GM23338 (cell line): ENCODE measurements around the gene MPPED1. TPM values are rescaled to one million over a fixed set of nuclear protein-coding genes. Genes with fewer than 3 reads are reported as not detected.

Experiments
- ATAC-seq: fragments of 200-7000 bp; cut with Tn5 transposase; 3 replicates; pipeline ENCODE4 v1.9.1; 2020
- DNase-seq: peaks from one replicate; pipeline ENCODE4 v3.0.0-alpha.2; 2015; ENCODE audit warnings: low spot score
- H2AFZ ChIP-seq: fragments of 200-600 bp; sonication (generic); 2 replicates; pipeline ENCODE4 v1.8.0; 2016; ENCODE audit warnings: antibody characterized with exemption, mild to moderate bottlenecking, moderate library complexity
- H3F3A ChIP-seq: fragments of 200-600 bp; sonication (generic); replicated peaks from 2 replicates; pipeline ENCODE4 v1.8.0; 2017; ENCODE audit warnings: antibody characterized with exemption, mixed run types, low read depth
- H3K27ac ChIP-seq: fragments of 200-600 bp; sonication (generic); 2 replicates; pipeline ENCODE4 v1.6.1; 2016; ENCODE audit warnings: low read depth
- H3K27me3 ChIP-seq: fragments of 200-600 bp; sonication (generic); 2 replicates; pipeline ENCODE4 v1.8.0; 2016; ENCODE audit warnings: mild to moderate bottlenecking, mixed run types, moderate library complexity; ENCODE audit not compliant: insufficient read depth
- H3K36me3 ChIP-seq: fragments of 200-600 bp; sonication (generic); 2 replicates; pipeline ENCODE4 v1.8.0; 2016; ENCODE audit warnings: mild to moderate bottlenecking; ENCODE audit not compliant: insufficient read depth
- H3K4me1 ChIP-seq: fragments of 200-600 bp; sonication (generic); 2 replicates; pipeline ENCODE4 v1.8.0; 2016; ENCODE audit warnings: mild to moderate bottlenecking, moderate library complexity; ENCODE audit not compliant: insufficient read depth
- H3K4me2 ChIP-seq: fragments of 200-600 bp; sonication (generic); 2 replicates; pipeline ENCODE4 v1.7.1; 2017; ENCODE audit warnings: mixed run types
- H3K4me3 ChIP-seq: fragments of 200-600 bp; sonication (generic); 2 replicates; pipeline ENCODE4 v1.6.1; 2016; ENCODE audit warnings: mixed run types
- H3K79me2 ChIP-seq: fragments of 200-600 bp; sonication (generic); replicated peaks from 2 replicates; pipeline ENCODE4 v1.8.0; 2017; ENCODE audit warnings: mild to moderate bottlenecking; ENCODE audit not compliant: insufficient read depth
- H3K9me2 ChIP-seq: fragments of 200-600 bp; sonication (generic); 2 replicates; pipeline ENCODE4 v1.8.0; 2017; ENCODE audit not compliant: insufficient read depth
- H4K20me1 ChIP-seq: fragments of 200-600 bp; sonication (generic); replicated peaks from 2 replicates; pipeline ENCODE4 v1.8.0; 2017; ENCODE audit warnings: mild to moderate bottlenecking; ENCODE audit not compliant: insufficient read depth
- H3K27ac Mint-ChIP-seq: 2 replicates; pipeline ENCODE4 v1.8.0; 2020; ENCODE audit warnings: inconsistent platforms, mild to moderate bottlenecking, moderate library complexity, mixed read lengths
- H3K27me3 Mint-ChIP-seq: 3 replicates; pipeline ENCODE4 v1.8.0; 2022; ENCODE audit warnings: low read depth, mild to moderate bottlenecking, moderate library complexity, mixed read lengths, inconsistent platforms; ENCODE audit not compliant: insufficient read depth, poor library complexity
- H3K36me3 Mint-ChIP-seq: 3 replicates; pipeline ENCODE4 v1.8.0; 2021; ENCODE audit warnings: low read depth, mild to moderate bottlenecking, inconsistent platforms, moderate library complexity, mixed read lengths
- H3K4me1 Mint-ChIP-seq: 3 replicates; pipeline ENCODE4 v1.8.0; 2020; ENCODE audit warnings: mild to moderate bottlenecking, inconsistent platforms, mixed read lengths
- H3K4me3 Mint-ChIP-seq: 3 replicates; pipeline ENCODE4 v1.8.0; 2021; ENCODE audit warnings: moderate library complexity, mild to moderate bottlenecking, inconsistent platforms, mixed read lengths
- H3K9me3 Mint-ChIP-seq: 3 replicates; pipeline ENCODE4 v1.8.0; 2020; ENCODE audit warnings: moderate library complexity, mild to moderate bottlenecking, inconsistent platforms, mixed read lengths
- CREB1 ChIP-seq: fragments of 250-450 bp; sonication (Bioruptor Pico); IDR thresholded peaks from 2 replicates; pipeline ENCODE4 v1.5.0; 2020; ENCODE audit warnings: low read depth, mild to moderate bottlenecking, moderate library complexity
- EZH2phosphoT487 ChIP-seq: fragments of 200-600 bp; sonication (generic); IDR thresholded peaks from one replicate; pipeline ENCODE4 v1.8.1; 2018; ENCODE audit warnings: antibody characterized with exemption; ENCODE audit not compliant: unreplicated experiment
- JUNB ChIP-seq: IDR thresholded peaks from one replicate; pipeline ENCODE4 v1.6.1; 2016; ENCODE audit warnings: antibody characterized with exemption; ENCODE audit not compliant: unreplicated experiment
- NANOG ChIP-seq: IDR thresholded peaks from 2 replicates; pipeline ENCODE4 v1.6.1; 2016; ENCODE audit warnings: antibody characterized with exemption, borderline replicate concordance
- STAT1 ChIP-seq: IDR thresholded peaks from one replicate; pipeline ENCODE4 v1.6.1; 2016; ENCODE audit warnings: antibody characterized with exemption; ENCODE audit not compliant: unreplicated experiment
- ZNF114 ChIP-seq: fragments of 250-450 bp; sonication (Bioruptor Pico); IDR thresholded peaks from 2 replicates; pipeline ENCODE4 v1.5.0; 2020; ENCODE audit warnings: mild to moderate bottlenecking, moderate library complexity
- ZNF331 ChIP-seq: fragments of 250-450 bp; sonication (Bioruptor Pico); IDR thresholded peaks from 2 replicates; pipeline ENCODE4 v1.5.0; 2020; ENCODE audit warnings: low read depth, mild to moderate bottlenecking, moderate library complexity
- polyA plus RNA-seq: library from polyadenylated mRNA; unstranded; fragments of >200 nt; fragmentation: Nextera tagmentation; extraction: Ambion mirVana; gene quantifications from 2 replicates; pipeline ENCODE4 v1.2.1, GENCODE V29; 2016
- total RNA-seq: library from RNA; depleted of rRNA; stranded (reverse); fragments of >200 nt; shearing (Covaris generic); gene quantifications from 2 replicates; pipeline ENCODE4 v1.2.3, GENCODE V29; 2014
- TF ChIP-seq, protein P1 (sequence below): IDR thresholded peaks from 2 replicates; pipeline ENCODE4 v1.6.1; 2016; ENCODE audit warnings: antibody characterized with exemption
- TF ChIP-seq, protein P2 (sequence below): fragments of 250-450 bp; sonication (Bioruptor Pico); IDR thresholded peaks from 2 replicates; pipeline ENCODE4 v1.5.0; 2020; ENCODE audit warnings: mild to moderate bottlenecking, moderate library complexity
- TF ChIP-seq, protein P3 (sequence below): IDR thresholded peaks from one replicate; pipeline ENCODE4 v1.6.1; 2018; ENCODE audit warnings: antibody characterized with exemption; ENCODE audit not compliant: unreplicated experiment
- TF ChIP-seq, protein P4 (sequence below), 2 experiments: fragments of 200-600 bp in 1 of 2; sonication (generic) in 1 of 2; conservative IDR thresholded peaks; 2 replicates each; pipeline versions ENCODE4 v1.5.1 to v1.6.1; 2016 to 2017; ENCODE audit warnings: antibody characterized with exemption in 2 of 2, low read depth in 2 of 2, mild to moderate bottlenecking in 2 of 2, moderate library complexity in 1 of 2

MPPED1 gene
- total and polyA plus RNA-seq, 2 experiments from 2014 or later: 0.56 TPM; not detected in 1

DNA sequence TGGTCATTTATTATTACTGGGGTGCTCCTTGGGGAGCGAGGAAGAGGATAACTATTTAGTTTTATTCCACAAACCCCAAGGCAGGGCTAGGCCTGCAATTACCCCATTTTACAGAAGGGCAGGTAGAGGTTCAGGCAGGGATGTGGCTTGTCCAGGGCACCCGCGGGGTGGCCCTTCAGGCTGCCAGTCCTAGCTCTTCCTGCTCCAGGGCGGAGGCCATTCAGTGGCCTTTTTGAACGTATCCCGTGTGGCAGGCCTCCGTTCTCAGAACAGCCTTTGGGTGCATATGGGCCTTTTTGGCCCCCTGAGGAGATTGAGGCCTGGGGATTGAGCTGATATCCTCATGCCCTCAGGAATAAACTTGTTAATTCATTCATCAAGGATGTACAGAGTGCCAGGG lies 66.2 kb downstream of the MPPED1 start:
- no peak for DNase-seq
- Mint-ChIP-seq H3K36me3 (no peaks in the 10 kb centered on the region), H3K9me3 (no peaks in the 10 kb centered on the region), H3K27ac (no peak overlapping the region), H3K27me3 (peaks cover 8% of the 10 kb centered on the region), H3K4me1 (peaks cover 13% of the 10 kb centered on the region), H3K4me3 (no peak overlapping the region)
- Histone ChIP-seq H3K4me3 (no peak overlapping the region), H3K4me1 (peaks cover 10% of the 10 kb centered on the region; the same call in 1 of the 2 replicates), H3K27ac (no peak overlapping the region), H3F3A (no peaks in the 10 kb centered on the region), H2AFZ (no peak overlapping the region), H4K20me1 (no peaks in the 10 kb centered on the region), H3K36me3 (no peaks in the 10 kb centered on the region), H3K4me2 (no peak overlapping the region), H3K27me3 (no peaks in the 10 kb centered on the region), H3K9me2 (no peaks in the 10 kb centered on the region), H3K79me2 (no peaks in the 10 kb centered on the region)
- ATAC-seq: no peak
- TF ChIP-seq EZH2phosphoT487 (no peak), JUNB (no peak), ZNF331 (CRISPR knock-in tag) (no peak), STAT1 (no peak), NANOG (no peak), CREB1 (CRISPR knock-in tag) (no peak), ZNF114 (CRISPR knock-in tag) (no peak)
- TF ChIP-seq, protein P1, sequence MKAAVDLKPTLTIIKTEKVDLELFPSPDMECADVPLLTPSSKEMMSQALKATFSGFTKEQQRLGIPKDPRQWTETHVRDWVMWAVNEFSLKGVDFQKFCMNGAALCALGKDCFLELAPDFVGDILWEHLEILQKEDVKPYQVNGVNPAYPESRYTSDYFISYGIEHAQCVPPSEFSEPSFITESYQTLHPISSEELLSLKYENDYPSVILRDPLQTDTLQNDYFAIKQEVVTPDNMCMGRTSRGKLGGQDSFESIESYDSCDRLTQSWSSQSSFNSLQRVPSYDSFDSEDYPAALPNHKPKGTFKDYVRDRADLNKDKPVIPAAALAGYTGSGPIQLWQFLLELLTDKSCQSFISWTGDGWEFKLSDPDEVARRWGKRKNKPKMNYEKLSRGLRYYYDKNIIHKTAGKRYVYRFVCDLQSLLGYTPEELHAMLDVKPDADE: no peak
- TF ChIP-seq, protein P2, sequence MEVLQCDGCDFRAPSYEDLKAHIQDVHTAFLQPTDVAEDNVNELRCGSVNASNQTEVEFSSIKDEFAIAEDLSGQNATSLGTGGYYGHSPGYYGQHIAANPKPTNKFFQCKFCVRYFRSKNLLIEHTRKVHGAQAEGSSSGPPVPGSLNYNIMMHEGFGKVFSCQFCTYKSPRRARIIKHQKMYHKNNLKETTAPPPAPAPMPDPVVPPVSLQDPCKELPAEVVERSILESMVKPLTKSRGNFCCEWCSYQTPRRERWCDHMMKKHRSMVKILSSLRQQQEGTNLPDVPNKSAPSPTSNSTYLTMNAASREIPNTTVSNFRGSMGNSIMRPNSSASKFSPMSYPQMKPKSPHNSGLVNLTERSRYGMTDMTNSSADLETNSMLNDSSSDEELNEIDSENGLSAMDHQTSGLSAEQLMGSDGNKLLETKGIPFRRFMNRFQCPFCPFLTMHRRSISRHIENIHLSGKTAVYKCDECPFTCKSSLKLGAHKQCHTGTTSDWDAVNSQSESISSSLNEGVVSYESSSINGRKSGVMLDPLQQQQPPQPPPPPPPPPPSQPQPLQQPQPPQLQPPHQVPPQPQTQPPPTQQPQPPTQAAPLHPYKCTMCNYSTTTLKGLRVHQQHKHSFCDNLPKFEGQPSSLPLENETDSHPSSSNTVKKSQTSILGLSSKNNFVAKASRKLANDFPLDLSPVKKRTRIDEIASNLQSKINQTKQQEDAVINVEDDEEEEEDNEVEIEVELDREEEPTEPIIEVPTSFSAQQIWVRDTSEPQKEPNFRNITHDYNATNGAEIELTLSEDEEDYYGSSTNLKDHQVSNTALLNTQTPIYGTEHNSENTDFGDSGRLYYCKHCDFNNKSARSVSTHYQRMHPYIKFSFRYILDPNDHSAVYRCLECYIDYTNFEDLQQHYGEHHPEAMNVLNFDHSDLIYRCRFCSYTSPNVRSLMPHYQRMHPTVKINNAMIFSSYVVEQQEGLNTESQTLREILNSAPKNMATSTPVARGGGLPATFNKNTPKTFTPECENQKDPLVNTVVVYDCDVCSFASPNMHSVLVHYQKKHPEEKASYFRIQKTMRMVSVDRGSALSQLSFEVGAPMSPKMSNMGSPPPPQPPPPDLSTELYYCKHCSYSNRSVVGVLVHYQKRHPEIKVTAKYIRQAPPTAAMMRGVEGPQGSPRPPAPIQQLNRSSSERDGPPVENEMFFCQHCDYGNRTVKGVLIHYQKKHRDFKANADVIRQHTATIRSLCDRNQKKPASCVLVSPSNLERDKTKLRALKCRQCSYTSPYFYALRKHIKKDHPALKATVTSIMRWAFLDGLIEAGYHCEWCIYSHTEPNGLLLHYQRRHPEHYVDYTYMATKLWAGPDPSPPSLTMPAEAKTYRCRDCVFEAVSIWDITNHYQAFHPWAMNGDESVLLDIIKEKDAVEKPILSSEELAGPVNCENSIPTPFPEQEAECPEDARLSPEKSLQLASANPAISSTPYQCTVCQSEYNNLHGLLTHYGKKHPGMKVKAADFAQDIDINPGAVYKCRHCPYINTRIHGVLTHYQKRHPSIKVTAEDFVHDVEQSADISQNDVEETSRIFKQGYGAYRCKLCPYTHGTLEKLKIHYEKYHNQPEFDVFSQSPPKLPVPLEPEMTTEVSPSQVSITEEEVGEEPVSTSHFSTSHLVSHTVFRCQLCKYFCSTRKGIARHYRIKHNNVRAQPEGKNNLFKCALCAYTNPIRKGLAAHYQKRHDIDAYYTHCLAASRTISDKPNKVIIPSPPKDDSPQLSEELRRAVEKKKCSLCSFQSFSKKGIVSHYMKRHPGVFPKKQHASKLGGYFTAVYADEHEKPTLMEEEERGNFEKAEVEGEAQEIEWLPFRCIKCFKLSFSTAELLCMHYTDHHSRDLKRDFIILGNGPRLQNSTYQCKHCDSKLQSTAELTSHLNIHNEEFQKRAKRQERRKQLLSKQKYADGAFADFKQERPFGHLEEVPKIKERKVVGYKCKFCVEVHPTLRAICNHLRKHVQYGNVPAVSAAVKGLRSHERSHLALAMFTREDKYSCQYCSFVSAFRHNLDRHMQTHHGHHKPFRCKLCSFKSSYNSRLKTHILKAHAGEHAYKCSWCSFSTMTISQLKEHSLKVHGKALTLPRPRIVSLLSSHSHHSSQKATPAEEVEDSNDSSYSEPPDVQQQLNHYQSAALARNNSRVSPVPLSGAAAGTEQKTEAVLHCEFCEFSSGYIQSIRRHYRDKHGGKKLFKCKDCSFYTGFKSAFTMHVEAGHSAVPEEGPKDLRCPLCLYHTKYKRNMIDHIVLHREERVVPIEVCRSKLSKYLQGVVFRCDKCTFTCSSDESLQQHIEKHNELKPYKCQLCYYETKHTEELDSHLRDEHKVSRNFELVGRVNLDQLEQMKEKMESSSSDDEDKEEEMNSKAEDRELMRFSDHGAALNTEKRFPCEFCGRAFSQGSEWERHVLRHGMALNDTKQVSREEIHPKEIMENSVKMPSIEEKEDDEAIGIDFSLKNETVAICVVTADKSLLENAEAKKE (CRISPR knock-in tag): no peak
- TF ChIP-seq, protein P3, sequence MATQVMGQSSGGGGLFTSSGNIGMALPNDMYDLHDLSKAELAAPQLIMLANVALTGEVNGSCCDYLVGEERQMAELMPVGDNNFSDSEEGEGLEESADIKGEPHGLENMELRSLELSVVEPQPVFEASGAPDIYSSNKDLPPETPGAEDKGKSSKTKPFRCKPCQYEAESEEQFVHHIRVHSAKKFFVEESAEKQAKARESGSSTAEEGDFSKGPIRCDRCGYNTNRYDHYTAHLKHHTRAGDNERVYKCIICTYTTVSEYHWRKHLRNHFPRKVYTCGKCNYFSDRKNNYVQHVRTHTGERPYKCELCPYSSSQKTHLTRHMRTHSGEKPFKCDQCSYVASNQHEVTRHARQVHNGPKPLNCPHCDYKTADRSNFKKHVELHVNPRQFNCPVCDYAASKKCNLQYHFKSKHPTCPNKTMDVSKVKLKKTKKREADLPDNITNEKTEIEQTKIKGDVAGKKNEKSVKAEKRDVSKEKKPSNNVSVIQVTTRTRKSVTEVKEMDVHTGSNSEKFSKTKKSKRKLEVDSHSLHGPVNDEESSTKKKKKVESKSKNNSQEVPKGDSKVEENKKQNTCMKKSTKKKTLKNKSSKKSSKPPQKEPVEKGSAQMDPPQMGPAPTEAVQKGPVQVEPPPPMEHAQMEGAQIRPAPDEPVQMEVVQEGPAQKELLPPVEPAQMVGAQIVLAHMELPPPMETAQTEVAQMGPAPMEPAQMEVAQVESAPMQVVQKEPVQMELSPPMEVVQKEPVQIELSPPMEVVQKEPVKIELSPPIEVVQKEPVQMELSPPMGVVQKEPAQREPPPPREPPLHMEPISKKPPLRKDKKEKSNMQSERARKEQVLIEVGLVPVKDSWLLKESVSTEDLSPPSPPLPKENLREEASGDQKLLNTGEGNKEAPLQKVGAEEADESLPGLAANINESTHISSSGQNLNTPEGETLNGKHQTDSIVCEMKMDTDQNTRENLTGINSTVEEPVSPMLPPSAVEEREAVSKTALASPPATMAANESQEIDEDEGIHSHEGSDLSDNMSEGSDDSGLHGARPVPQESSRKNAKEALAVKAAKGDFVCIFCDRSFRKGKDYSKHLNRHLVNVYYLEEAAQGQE: no peak
- TF ChIP-seq, protein P4, sequence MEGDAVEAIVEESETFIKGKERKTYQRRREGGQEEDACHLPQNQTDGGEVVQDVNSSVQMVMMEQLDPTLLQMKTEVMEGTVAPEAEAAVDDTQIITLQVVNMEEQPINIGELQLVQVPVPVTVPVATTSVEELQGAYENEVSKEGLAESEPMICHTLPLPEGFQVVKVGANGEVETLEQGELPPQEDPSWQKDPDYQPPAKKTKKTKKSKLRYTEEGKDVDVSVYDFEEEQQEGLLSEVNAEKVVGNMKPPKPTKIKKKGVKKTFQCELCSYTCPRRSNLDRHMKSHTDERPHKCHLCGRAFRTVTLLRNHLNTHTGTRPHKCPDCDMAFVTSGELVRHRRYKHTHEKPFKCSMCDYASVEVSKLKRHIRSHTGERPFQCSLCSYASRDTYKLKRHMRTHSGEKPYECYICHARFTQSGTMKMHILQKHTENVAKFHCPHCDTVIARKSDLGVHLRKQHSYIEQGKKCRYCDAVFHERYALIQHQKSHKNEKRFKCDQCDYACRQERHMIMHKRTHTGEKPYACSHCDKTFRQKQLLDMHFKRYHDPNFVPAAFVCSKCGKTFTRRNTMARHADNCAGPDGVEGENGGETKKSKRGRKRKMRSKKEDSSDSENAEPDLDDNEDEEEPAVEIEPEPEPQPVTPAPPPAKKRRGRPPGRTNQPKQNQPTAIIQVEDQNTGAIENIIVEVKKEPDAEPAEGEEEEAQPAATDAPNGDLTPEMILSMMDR (conservative IDR thresholded peaks at IDR 0.05; ENCODE audit: low read depth in 2 of 2): no peak
